GM23338 (cell line): Measurements from ENCODE around the gene SND1.

Source experiments
- CREB1 ChIP-seq: fragments of 250-450 bp; sonication (Bioruptor Pico); IDR thresholded peaks from 2 replicates; pipeline ENCODE4 v1.5.0; 2020; ENCODE audit warnings: low read depth, mild to moderate bottlenecking, moderate library complexity
- CTCF ChIP-seq, 2 experiments: fragments of 200-600 bp in 1 of 2; sonication (generic) in 1 of 2; conservative IDR thresholded peaks; 2 replicates each; pipeline versions ENCODE4 v1.5.1 to v1.6.1; 2016 to 2017; ENCODE audit warnings: antibody characterized with exemption in 2 of 2, low read depth in 2 of 2, mild to moderate bottlenecking in 2 of 2, moderate library complexity in 1 of 2
- EZH2 ChIP-seq: fragments of 200-600 bp; sonication (generic); IDR thresholded peaks from one replicate; pipeline ENCODE4 v1.8.0; 2017; ENCODE audit warnings: antibody characterized with exemption, mild to moderate bottlenecking, low read depth; ENCODE audit not compliant: unreplicated experiment
- EZH2phosphoT487 ChIP-seq: fragments of 200-600 bp; sonication (generic); IDR thresholded peaks from one replicate; pipeline ENCODE4 v1.8.1; 2018; ENCODE audit warnings: antibody characterized with exemption; ENCODE audit not compliant: unreplicated experiment
- JUNB ChIP-seq: IDR thresholded peaks from one replicate; pipeline ENCODE4 v1.6.1; 2016; ENCODE audit warnings: antibody characterized with exemption; ENCODE audit not compliant: unreplicated experiment
- NANOG ChIP-seq: IDR thresholded peaks from 2 replicates; pipeline ENCODE4 v1.6.1; 2016; ENCODE audit warnings: antibody characterized with exemption, borderline replicate concordance
- POLR2AphosphoS5 ChIP-seq: IDR thresholded peaks from 2 replicates; pipeline ENCODE4 v1.6.1; 2016; ENCODE audit warnings: antibody characterized with exemption, low read depth
- REST ChIP-seq: IDR thresholded peaks from one replicate; pipeline ENCODE4 v1.6.1; 2018; ENCODE audit warnings: antibody characterized with exemption; ENCODE audit not compliant: unreplicated experiment
- ZNF114 ChIP-seq: fragments of 250-450 bp; sonication (Bioruptor Pico); IDR thresholded peaks from 2 replicates; pipeline ENCODE4 v1.5.0; 2020; ENCODE audit warnings: mild to moderate bottlenecking, moderate library complexity
- ZNF462 ChIP-seq: fragments of 250-450 bp; sonication (Bioruptor Pico); IDR thresholded peaks from 2 replicates; pipeline ENCODE4 v1.5.0; 2020; ENCODE audit warnings: mild to moderate bottlenecking, moderate library complexity

- no peak for TF ChIP-seq POLR2AphosphoS5
- TF ChIP-seq CTCF (conservative IDR thresholded peaks at IDR 0.05; ENCODE audit: low read depth in 2 of 2) = no peak
- no peak for TF ChIP-seq NANOG
- TF ChIP-seq EZH2phosphoT487 = no peak
- no peak for TF ChIP-seq REST
- no peak for TF ChIP-seq CREB1 (CRISPR knock-in tag)
- no peak for TF ChIP-seq EZH2
- TF ChIP-seq ZNF114 (CRISPR knock-in tag) = no peak
- no peak for TF ChIP-seq ZNF462
- TF ChIP-seq JUNB = no peak
Measured at GRCh38 chr7:128103498-128104107, 451.6 kb downstream of the SND1 start.
